ENCODE results near the gene FAM204A.

GRCh38 chr10:118291122-118291521, 51.0 kb downstream of the FAM204A start:
- TF ChIP-seq, protein P1, sequence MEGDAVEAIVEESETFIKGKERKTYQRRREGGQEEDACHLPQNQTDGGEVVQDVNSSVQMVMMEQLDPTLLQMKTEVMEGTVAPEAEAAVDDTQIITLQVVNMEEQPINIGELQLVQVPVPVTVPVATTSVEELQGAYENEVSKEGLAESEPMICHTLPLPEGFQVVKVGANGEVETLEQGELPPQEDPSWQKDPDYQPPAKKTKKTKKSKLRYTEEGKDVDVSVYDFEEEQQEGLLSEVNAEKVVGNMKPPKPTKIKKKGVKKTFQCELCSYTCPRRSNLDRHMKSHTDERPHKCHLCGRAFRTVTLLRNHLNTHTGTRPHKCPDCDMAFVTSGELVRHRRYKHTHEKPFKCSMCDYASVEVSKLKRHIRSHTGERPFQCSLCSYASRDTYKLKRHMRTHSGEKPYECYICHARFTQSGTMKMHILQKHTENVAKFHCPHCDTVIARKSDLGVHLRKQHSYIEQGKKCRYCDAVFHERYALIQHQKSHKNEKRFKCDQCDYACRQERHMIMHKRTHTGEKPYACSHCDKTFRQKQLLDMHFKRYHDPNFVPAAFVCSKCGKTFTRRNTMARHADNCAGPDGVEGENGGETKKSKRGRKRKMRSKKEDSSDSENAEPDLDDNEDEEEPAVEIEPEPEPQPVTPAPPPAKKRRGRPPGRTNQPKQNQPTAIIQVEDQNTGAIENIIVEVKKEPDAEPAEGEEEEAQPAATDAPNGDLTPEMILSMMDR (IDR thresholded peaks at IDR 0.05), result no peak
- no peak for TF ChIP-seq POLR2A (IDR thresholded peaks at IDR 0.05)

Data from uterus (tissue), 2 donors.